ENCODE measurements around the gene SRPK2.

Gene SRPK2

GRCh38 chr7:105216786-105217185, 171.9 kb downstream of the SRPK2 start:
- H3K4me1 ChIP-seq (ENCODE audit: control insufficient read depth, insufficient read depth, low read length) = peaks cover 16% of the 10 kb centered on the region
- H3K36me3 ChIP-seq (ENCODE audit: control insufficient read depth in 2 of 2, insufficient read depth in 1 of 2, low read length in 2 of 2) = no peaks in the 10 kb centered on the region
- H3K9me3 ChIP-seq (ENCODE audit: control insufficient read depth, insufficient read depth, low read depth, low read length) = no peaks in the 10 kb centered on the region
- ChIA-PET CTCF (no interaction called here), POLR2A (no interaction called here)
- H3K4me3 ChIP-seq (ENCODE audit: low read depth, low read length) = no peak overlapping the region
- H3K27ac ChIP-seq (ENCODE audit: extremely low read depth, low read depth, low read length) = no peak overlapping the region
- TF ChIP-seq ZNF26 (tag by site-specific recombination; IDR thresholded peaks at IDR 0.05) (no peak), ZNF514 (tag by site-specific recombination; IDR thresholded peaks at IDR 0.05) (no peak), ZNF394 (tag by site-specific recombination; IDR thresholded peaks at IDR 0.05; ENCODE audit: borderline replicate concordance) (no peak), OSR2 (tag by site-specific recombination; IDR thresholded peaks at IDR 0.05) (no peak), KLF1 (tag by site-specific recombination; IDR thresholded peaks at IDR 0.05) (no peak), ZNF560 (tag by site-specific recombination; IDR thresholded peaks at IDR 0.05; ENCODE audit: borderline replicate concordance) (no peak), ZNF544 (tag by site-specific recombination; IDR thresholded peaks at IDR 0.05) (no peak), ZNF48 (tag by site-specific recombination; IDR thresholded peaks at IDR 0.05) (no peak), ZNF654 (tag by site-specific recombination; IDR thresholded peaks at IDR 0.05; ENCODE audit: low read depth) (no peak), ZNF624 (tag by site-specific recombination; IDR thresholded peaks at IDR 0.05) (no peak)
- TF ChIP-seq, protein P1, sequence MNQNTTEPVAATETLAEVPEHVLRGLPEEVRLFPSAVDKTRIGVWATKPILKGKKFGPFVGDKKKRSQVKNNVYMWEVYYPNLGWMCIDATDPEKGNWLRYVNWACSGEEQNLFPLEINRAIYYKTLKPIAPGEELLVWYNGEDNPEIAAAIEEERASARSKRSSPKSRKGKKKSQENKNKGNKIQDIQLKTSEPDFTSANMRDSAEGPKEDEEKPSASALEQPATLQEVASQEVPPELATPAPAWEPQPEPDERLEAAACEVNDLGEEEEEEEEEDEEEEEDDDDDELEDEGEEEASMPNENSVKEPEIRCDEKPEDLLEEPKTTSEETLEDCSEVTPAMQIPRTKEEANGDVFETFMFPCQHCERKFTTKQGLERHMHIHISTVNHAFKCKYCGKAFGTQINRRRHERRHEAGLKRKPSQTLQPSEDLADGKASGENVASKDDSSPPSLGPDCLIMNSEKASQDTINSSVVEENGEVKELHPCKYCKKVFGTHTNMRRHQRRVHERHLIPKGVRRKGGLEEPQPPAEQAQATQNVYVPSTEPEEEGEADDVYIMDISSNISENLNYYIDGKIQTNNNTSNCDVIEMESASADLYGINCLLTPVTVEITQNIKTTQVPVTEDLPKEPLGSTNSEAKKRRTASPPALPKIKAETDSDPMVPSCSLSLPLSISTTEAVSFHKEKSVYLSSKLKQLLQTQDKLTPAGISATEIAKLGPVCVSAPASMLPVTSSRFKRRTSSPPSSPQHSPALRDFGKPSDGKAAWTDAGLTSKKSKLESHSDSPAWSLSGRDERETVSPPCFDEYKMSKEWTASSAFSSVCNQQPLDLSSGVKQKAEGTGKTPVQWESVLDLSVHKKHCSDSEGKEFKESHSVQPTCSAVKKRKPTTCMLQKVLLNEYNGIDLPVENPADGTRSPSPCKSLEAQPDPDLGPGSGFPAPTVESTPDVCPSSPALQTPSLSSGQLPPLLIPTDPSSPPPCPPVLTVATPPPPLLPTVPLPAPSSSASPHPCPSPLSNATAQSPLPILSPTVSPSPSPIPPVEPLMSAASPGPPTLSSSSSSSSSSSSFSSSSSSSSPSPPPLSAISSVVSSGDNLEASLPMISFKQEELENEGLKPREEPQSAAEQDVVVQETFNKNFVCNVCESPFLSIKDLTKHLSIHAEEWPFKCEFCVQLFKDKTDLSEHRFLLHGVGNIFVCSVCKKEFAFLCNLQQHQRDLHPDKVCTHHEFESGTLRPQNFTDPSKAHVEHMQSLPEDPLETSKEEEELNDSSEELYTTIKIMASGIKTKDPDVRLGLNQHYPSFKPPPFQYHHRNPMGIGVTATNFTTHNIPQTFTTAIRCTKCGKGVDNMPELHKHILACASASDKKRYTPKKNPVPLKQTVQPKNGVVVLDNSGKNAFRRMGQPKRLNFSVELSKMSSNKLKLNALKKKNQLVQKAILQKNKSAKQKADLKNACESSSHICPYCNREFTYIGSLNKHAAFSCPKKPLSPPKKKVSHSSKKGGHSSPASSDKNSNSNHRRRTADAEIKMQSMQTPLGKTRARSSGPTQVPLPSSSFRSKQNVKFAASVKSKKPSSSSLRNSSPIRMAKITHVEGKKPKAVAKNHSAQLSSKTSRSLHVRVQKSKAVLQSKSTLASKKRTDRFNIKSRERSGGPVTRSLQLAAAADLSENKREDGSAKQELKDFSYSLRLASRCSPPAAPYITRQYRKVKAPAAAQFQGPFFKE (tag by site-specific recombination; IDR thresholded peaks at IDR 0.05; ENCODE audit: borderline replicate concordance) = no peak
- TF ChIP-seq, protein P2, sequence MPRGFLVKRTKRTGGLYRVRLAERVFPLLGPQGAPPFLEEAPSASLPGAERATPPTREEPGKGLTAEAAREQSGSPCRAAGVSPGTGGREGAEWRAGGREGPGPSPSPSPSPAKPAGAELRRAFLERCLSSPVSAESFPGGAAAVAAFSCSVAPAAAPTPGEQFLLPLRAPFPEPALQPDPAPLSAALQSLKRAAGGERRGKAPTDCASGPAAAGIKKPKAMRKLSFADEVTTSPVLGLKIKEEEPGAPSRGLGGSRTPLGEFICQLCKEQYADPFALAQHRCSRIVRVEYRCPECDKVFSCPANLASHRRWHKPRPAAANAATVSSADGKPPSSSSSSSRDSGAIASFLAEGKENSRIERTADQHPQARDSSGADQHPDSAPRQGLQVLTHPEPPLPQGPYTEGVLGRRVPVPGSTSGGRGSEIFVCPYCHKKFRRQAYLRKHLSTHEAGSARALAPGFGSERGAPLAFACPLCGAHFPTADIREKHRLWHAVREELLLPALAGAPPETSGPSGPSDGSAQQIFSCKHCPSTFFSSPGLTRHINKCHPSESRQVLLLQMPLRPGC (tag by site-specific recombination; IDR thresholded peaks at IDR 0.05) = no peak
- TF ChIP-seq, protein P3, sequence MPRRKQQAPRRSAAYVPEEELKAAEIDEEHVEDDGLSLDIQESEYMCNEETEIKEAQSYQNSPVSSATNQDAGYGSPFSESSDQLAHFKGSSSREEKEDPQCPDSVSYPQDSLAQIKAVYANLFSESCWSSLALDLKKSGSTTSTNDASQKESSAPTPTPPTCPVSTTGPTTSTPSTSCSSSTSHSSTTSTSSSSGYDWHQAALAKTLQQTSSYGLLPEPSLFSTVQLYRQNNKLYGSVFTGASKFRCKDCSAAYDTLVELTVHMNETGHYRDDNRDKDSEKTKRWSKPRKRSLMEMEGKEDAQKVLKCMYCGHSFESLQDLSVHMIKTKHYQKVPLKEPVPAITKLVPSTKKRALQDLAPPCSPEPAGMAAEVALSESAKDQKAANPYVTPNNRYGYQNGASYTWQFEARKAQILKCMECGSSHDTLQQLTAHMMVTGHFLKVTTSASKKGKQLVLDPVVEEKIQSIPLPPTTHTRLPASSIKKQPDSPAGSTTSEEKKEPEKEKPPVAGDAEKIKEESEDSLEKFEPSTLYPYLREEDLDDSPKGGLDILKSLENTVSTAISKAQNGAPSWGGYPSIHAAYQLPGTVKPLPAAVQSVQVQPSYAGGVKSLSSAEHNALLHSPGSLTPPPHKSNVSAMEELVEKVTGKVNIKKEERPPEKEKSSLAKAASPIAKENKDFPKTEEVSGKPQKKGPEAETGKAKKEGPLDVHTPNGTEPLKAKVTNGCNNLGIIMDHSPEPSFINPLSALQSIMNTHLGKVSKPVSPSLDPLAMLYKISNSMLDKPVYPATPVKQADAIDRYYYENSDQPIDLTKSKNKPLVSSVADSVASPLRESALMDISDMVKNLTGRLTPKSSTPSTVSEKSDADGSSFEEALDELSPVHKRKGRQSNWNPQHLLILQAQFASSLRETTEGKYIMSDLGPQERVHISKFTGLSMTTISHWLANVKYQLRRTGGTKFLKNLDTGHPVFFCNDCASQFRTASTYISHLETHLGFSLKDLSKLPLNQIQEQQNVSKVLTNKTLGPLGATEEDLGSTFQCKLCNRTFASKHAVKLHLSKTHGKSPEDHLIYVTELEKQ (tag by site-specific recombination; IDR thresholded peaks at IDR 0.05; ENCODE audit: borderline replicate concordance) = no peak
- TF ChIP-seq, protein P4, sequence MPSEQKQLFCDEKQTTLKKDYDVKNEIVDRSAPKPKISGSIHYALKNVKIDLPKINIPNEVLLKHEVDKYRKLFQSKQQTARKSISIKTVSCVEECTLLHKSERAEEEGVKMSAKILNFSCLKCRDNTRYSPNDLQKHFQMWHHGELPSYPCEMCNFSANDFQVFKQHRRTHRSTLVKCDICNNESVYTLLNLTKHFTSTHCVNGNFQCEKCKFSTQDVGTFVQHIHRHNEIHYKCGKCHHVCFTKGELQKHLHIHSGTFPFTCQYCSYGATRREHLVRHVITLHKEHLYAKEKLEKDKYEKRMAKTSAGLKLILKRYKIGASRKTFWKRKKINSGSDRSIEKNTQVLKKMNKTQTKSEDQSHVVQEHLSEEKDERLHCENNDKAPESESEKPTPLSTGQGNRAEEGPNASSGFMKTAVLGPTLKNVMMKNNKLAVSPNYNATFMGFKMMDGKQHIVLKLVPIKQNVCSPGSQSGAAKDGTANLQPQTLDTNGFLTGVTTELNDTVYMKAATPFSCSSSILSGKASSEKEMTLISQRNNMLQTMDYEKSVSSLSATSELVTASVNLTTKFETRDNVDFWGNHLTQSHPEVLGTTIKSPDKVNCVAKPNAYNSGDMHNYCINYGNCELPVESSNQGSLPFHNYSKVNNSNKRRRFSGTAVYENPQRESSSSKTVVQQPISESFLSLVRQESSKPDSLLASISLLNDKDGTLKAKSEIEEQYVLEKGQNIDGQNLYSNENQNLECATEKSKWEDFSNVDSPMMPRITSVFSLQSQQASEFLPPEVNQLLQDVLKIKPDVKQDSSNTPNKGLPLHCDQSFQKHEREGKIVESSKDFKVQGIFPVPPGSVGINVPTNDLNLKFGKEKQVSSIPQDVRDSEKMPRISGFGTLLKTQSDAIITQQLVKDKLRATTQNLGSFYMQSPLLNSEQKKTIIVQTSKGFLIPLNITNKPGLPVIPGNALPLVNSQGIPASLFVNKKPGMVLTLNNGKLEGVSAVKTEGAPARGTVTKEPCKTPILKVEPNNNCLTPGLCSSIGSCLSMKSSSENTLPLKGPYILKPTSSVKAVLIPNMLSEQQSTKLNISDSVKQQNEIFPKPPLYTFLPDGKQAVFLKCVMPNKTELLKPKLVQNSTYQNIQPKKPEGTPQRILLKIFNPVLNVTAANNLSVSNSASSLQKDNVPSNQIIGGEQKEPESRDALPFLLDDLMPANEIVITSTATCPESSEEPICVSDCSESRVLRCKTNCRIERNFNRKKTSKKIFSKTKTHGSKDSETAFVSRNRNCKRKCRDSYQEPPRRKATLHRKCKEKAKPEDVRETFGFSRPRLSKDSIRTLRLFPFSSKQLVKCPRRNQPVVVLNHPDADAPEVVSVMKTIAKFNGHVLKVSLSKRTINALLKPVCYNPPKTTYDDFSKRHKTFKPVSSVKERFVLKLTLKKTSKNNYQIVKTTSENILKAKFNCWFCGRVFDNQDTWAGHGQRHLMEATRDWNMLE (tag by site-specific recombination; conservative IDR thresholded peaks at IDR 0.05; ENCODE audit: low read depth) = no peak
- TF ChIP-seq, protein P5, sequence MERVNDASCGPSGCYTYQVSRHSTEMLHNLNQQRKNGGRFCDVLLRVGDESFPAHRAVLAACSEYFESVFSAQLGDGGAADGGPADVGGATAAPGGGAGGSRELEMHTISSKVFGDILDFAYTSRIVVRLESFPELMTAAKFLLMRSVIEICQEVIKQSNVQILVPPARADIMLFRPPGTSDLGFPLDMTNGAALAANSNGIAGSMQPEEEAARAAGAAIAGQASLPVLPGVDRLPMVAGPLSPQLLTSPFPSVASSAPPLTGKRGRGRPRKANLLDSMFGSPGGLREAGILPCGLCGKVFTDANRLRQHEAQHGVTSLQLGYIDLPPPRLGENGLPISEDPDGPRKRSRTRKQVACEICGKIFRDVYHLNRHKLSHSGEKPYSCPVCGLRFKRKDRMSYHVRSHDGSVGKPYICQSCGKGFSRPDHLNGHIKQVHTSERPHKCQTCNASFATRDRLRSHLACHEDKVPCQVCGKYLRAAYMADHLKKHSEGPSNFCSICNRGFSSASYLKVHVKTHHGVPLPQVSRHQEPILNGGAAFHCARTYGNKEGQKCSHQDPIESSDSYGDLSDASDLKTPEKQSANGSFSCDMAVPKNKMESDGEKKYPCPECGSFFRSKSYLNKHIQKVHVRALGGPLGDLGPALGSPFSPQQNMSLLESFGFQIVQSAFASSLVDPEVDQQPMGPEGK (tag by site-specific recombination; IDR thresholded peaks at IDR 0.05) = no peak
- TF ChIP-seq, protein P6, sequence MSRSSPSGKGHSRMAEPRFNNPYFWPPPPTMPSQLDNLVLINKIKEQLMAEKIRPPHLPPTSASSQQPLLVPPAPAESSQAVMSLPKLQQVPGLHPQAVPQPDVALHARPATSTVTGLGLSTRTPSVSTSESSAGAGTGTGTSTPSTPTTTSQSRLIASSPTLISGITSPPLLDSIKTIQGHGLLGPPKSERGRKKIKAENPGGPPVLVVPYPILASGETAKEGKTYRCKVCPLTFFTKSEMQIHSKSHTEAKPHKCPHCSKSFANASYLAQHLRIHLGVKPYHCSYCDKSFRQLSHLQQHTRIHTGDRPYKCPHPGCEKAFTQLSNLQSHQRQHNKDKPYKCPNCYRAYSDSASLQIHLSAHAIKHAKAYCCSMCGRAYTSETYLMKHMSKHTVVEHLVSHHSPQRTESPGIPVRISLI (tag by site-specific recombination; IDR thresholded peaks at IDR 0.05) = no peak

All from HEK293 (cell line).